ENCODE measurements around the gene KRTAP25-1. TPM values are rescaled to one million over a fixed set of nuclear protein-coding genes. Genes with fewer than 3 reads are reported as not detected.

Gene KRTAP25-1, protein sequence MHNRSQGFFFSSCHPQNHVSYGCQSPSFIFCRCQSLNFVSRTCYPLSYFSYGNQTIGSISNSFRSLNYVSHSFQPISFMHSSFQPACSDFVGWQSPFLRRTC
- not detected for polyA plus RNA-seq (2013)

DNA sequence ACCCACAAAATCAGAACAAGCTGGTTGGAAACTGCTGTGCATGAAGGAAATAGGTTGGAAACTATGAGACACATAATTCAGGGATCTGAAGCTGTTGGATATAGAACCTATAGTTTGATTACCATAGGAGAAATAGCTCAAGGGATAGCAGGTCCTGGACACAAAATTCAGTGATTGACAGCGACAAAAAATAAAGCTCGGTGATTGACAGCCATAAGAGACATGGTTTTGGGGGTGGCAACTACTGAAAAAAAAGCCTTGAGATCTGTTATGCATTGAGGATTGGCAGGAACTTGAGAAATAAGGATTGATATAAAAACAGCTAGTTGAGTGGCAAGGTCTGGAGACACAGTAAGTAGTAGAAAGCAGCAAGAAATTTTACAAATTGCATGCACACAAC lies at the start of gene KRTAP25-1:
TSS of gene KRTAP25-1 (minus strand) at position 300 of the 400 bp plus-strand sequence. CDS start at position 276, 24 bp downstream.
- no peaks in the 10 kb centered on the region for H3K4me1 ChIP-seq (ENCODE audit: control extremely low read depth in 1 of 4, control insufficient read depth in 4 of 4, insufficient read depth in 4 of 4, low read length in 3 of 4)
- no peak within 1 kb of the TSS for H3K27ac ChIP-seq (ENCODE audit: insufficient read depth in 1 of 2, low read depth in 1 of 2, low read length in 2 of 2, poor library complexity in 1 of 2, severe bottlenecking in 2 of 2)
- peaks cover 0 to 2% (median 0%) of the 10 kb centered on the region in 5 experiments for H3K27me3 ChIP-seq (replicated peaks in 2 of 5; ENCODE audit: control insufficient read depth in 4 of 5, insufficient read depth in 5 of 5, low read length in 4 of 5)
- no peak within 1 kb of the TSS for H3K4me3 ChIP-seq (ENCODE audit: control insufficient read depth in 1 of 7, extremely low read depth in 1 of 7, insufficient read depth in 4 of 7, low read depth in 2 of 7, low read length in 6 of 7)
- ChIA-PET POLR2A (no interaction called here), CTCF (no interaction called here)
- H3K36me3 ChIP-seq (ENCODE audit: control insufficient read depth in 4 of 4, insufficient read depth in 4 of 4, low read length in 3 of 4) = no peaks in the 10 kb centered on the region
- WGBS (ENCODE audit: insufficient coverage) = 82% methylated on average over 2 of the region's 2 CpGs
- no peaks in the 10 kb centered on the region for H3K9me3 ChIP-seq (ENCODE audit: control extremely low read depth in 1 of 5, control insufficient read depth in 4 of 5, insufficient read depth in 2 of 5, low read depth in 1 of 5, low read length in 4 of 5)
- DNase-seq = no peak

DNA sequence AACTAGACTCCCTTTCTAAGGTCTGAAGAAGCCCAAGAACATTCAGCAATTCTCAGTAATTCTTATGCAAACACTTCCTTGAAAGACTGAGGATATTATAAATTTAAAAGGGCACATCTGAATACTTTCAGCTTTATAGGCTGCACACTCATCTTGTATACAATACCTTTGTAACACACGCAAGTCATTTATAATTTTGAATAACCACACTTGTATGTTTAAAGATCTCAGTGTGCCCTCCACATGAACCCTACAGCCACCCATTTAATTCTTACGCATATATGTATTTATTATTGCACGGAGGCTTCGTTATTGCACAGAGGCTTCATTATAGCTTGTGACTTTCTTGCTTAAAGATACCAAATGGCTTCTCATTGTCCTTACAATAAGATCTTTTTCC lies 49.4 kb upstream of the KRTAP25-1 start:
- ChIA-PET CTCF (interaction anchor here (0.8 to 1.8 kb wide), 3 partner anchors 18 to 746 kb away, joined by 3 to 4 read pairs (median 3); no protein-coding TSS in a partner anchor), POLR2A (no interaction called here)
- H3K27ac ChIP-seq (ENCODE audit: insufficient read depth in 1 of 2, low read depth in 1 of 2, low read length in 2 of 2, poor library complexity in 1 of 2, severe bottlenecking in 2 of 2) = no peak overlapping the region
- WGBS (ENCODE audit: insufficient coverage) = 88% methylated on average over 4 of the region's 4 CpGs
- DNase-seq = no peak
- H3K4me1 ChIP-seq (ENCODE audit: control extremely low read depth in 1 of 4, control insufficient read depth in 4 of 4, insufficient read depth in 4 of 4, low read length in 3 of 4) = no peaks in the 10 kb centered on the region
- H3K27me3 ChIP-seq (replicated peaks in 2 of 5; ENCODE audit: control insufficient read depth in 4 of 5, insufficient read depth in 5 of 5, low read length in 4 of 5) = no peaks in the 10 kb centered on the region
- H3K36me3 ChIP-seq (ENCODE audit: control insufficient read depth in 4 of 4, insufficient read depth in 4 of 4, low read length in 3 of 4) = no peaks in the 10 kb centered on the region
- H3K4me3 ChIP-seq (ENCODE audit: control insufficient read depth in 1 of 7, extremely low read depth in 1 of 7, insufficient read depth in 4 of 7, low read depth in 2 of 7, low read length in 6 of 7) = no peak overlapping the region
- no peaks in the 10 kb centered on the region for H3K9me3 ChIP-seq (ENCODE audit: control extremely low read depth in 1 of 5, control insufficient read depth in 4 of 5, insufficient read depth in 2 of 5, low read depth in 1 of 5, low read length in 4 of 5)

DNA sequence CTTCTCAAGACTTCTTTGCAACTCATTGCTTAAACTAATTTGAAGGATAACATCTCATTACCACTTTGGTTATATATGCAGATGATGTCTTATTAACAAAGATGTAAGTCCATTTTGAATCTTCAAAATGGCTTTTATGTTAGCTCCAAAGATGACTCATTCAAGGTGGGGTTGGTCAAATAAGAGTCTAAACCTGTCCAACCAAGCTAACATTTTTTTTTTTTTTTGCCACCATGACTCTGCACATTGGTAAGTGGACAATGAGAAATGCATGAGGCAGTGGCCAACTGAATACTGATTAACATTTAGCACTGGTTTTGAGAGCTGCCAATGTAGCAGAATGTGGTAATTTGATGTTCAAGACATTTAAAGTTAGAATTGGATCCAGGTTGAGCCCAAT lies 48.5 kb upstream of the KRTAP25-1 start:
- Histone ChIP-seq H3K36me3 (ENCODE audit: control insufficient read depth in 4 of 4, insufficient read depth in 4 of 4, low read length in 3 of 4) (no peaks in the 10 kb centered on the region), H3K4me1 (ENCODE audit: control extremely low read depth in 1 of 4, control insufficient read depth in 4 of 4, insufficient read depth in 4 of 4, low read length in 3 of 4) (no peaks in the 10 kb centered on the region), H3K9me3 (ENCODE audit: control extremely low read depth in 1 of 5, control insufficient read depth in 4 of 5, insufficient read depth in 2 of 5, low read depth in 1 of 5, low read length in 4 of 5) (no peaks in the 10 kb centered on the region), H3K4me3 (ENCODE audit: control insufficient read depth in 1 of 7, extremely low read depth in 1 of 7, insufficient read depth in 4 of 7, low read depth in 2 of 7, low read length in 6 of 7) (no peak overlapping the region), H3K27ac (ENCODE audit: insufficient read depth in 1 of 2, low read depth in 1 of 2, low read length in 2 of 2, poor library complexity in 1 of 2, severe bottlenecking in 2 of 2) (no peak overlapping the region), H3K27me3 (replicated peaks in 2 of 5; ENCODE audit: control insufficient read depth in 4 of 5, insufficient read depth in 5 of 5, low read length in 4 of 5) (no peaks in the 10 kb centered on the region)
- POLR2A ChIA-PET = no interaction called here
- no peak for DNase-seq
- CTCF ChIA-PET = interaction anchor here (1.1 to 1.8 kb wide), 2 partner anchors 20 to 747 kb away, joined by 4 to 5 read pairs; no protein-coding TSS in a partner anchor

DNA sequence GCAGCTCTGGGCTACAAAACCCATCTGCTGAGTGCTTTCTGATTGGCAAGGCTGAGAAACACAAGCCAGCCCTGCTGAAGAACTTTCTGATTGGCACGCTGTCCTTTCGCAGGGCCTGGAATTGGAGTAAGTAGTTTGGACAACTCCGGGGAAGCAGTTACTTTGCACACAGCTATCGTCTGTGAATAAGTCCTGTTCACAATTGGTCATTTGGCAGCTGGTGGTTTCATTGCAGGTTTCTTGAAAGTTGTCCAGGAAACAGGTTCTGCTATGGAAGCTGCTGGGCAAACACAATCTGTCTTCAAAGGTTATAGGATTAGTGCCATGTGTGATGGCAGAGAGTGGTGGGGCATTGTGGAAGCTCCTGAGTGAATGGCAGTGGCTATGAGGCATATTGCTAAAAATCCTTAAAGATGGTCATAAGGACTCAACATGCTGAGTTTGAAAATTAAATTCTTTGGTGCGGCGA lies 48.0 kb upstream of the KRTAP25-1 start, which contains the start of gene KRTAP27-1:
TSS of gene KRTAP27-1 (minus strand) at position 419 of the 469 bp plus-strand sequence. CDS start at position 393, 26 bp downstream.
- no peaks in the 10 kb centered on the region for H3K4me1 ChIP-seq (ENCODE audit: control extremely low read depth in 1 of 4, control insufficient read depth in 4 of 4, insufficient read depth in 4 of 4, low read length in 3 of 4)
- ChIA-PET CTCF (interaction anchor here (1.1 to 1.8 kb wide), 2 partner anchors 20 to 748 kb away, joined by 4 to 5 read pairs; no protein-coding TSS in a partner anchor), POLR2A (no interaction called here)
- 100% methylated on average over 6 of the region's 6 CpGs for WGBS (ENCODE audit: insufficient coverage)
- no peak within 1 kb of the TSS for H3K4me3 ChIP-seq (ENCODE audit: control insufficient read depth in 1 of 7, extremely low read depth in 1 of 7, insufficient read depth in 4 of 7, low read depth in 2 of 7, low read length in 6 of 7)
- H3K27ac ChIP-seq (ENCODE audit: insufficient read depth in 1 of 2, low read depth in 1 of 2, low read length in 2 of 2, poor library complexity in 1 of 2, severe bottlenecking in 2 of 2) = no peak within 1 kb of the TSS
- no peaks in the 10 kb centered on the region for H3K36me3 ChIP-seq (ENCODE audit: control insufficient read depth in 4 of 4, insufficient read depth in 4 of 4, low read length in 3 of 4)
- DNase-seq = no peak
- H3K27me3 ChIP-seq (replicated peaks in 2 of 5; ENCODE audit: control insufficient read depth in 4 of 5, insufficient read depth in 5 of 5, low read length in 4 of 5) = no peaks in the 10 kb centered on the region
- H3K9me3 ChIP-seq (ENCODE audit: control extremely low read depth in 1 of 5, control insufficient read depth in 4 of 5, insufficient read depth in 2 of 5, low read depth in 1 of 5, low read length in 4 of 5) = no peaks in the 10 kb centered on the region

DNA sequence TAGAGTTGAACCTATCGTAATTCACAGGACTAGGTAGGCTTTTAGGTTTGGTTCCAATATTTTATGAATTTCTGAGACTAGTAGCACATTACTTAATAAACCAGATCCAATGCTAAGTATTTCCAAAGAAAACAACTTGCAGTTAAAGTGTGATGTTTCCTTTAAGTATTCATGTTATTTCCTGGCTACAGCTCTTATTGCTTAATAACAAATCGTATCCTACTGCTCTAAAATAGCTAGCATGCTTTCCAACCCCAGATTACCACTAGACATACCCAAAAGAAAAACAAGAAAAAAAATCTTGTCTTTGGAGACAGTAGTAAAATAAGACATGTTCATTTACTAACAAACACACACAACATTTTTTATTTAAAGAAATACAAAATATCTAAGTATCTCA lies 47.3 kb upstream of the KRTAP25-1 start:
- ChIA-PET POLR2A (no interaction called here), CTCF (no interaction called here)
- no peaks in the 10 kb centered on the region for H3K9me3 ChIP-seq (ENCODE audit: control extremely low read depth in 1 of 5, control insufficient read depth in 4 of 5, insufficient read depth in 2 of 5, low read depth in 1 of 5, low read length in 4 of 5)
- no peaks in the 10 kb centered on the region for H3K4me1 ChIP-seq (ENCODE audit: control extremely low read depth in 1 of 4, control insufficient read depth in 4 of 4, insufficient read depth in 4 of 4, low read length in 3 of 4)
- no peak for DNase-seq
- no peak overlapping the region for H3K27ac ChIP-seq (ENCODE audit: insufficient read depth in 1 of 2, low read depth in 1 of 2, low read length in 2 of 2, poor library complexity in 1 of 2, severe bottlenecking in 2 of 2)
- no CpG with 5 or more reads among the region's 2 CpGs for WGBS (ENCODE audit: insufficient coverage)
- no peaks in the 10 kb centered on the region for H3K27me3 ChIP-seq (replicated peaks in 2 of 5; ENCODE audit: control insufficient read depth in 4 of 5, insufficient read depth in 5 of 5, low read length in 4 of 5)
- no peaks in the 10 kb centered on the region for H3K36me3 ChIP-seq (ENCODE audit: control insufficient read depth in 4 of 4, insufficient read depth in 4 of 4, low read length in 3 of 4)
- no peak overlapping the region for H3K4me3 ChIP-seq (ENCODE audit: control insufficient read depth in 1 of 7, extremely low read depth in 1 of 7, insufficient read depth in 4 of 7, low read depth in 2 of 7, low read length in 6 of 7)

DNA sequence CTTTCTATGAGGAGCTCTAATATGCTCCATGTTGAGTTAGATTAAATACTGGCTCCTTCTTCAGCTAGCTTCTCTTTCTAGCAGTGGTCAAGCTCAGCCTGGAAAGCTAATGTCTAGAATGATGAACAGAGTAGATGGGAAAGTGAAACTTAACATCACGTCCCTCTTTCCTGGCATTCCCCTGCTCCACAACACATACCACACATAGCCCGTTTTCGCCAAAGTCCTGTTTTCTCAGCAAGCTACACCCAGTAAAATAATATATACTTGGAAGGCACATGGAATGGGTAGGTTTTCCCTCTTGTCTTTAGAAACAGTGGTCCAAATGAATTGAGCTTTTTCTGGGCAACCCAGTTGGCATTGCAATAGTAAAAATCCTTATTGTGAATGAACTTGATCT lies 44.4 kb upstream of the KRTAP25-1 start:
- WGBS (ENCODE audit: insufficient coverage) = no CpG with 5 or more reads among the region's 3 CpGs
- POLR2A ChIA-PET = interaction anchor here (0.6 kb wide), 1 partner anchor 153 kb away, joined by 3 read pairs; no protein-coding TSS in a partner anchor

DNA sequence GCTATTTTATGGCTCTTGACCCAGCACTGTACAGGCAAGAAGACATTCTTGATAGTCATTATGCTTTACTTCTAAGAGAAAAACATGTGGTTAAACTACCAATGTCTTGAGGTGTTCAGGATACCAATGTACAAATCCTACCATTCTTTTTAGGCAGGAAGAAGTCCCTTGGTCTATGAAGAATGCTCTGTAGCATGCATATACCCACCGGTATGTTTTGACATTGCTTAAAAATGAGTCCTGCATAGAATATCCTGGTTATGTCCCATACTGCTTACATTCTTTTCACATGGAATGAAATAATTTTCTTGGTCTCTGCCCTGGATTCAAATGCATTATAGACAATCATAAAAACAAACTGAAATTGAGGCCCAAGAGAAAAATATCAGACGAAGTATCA lies 43.4 kb upstream of the KRTAP25-1 start:
- WGBS (ENCODE audit: insufficient coverage) = 100% methylated on average over 2 of the region's 2 CpGs
- ChIA-PET CTCF (no interaction called here), POLR2A (no interaction called here)
- H3K27ac ChIP-seq (ENCODE audit: insufficient read depth in 1 of 2, low read depth in 1 of 2, low read length in 2 of 2, poor library complexity in 1 of 2, severe bottlenecking in 2 of 2) = no peak overlapping the region
- H3K4me1 ChIP-seq (ENCODE audit: control extremely low read depth in 1 of 4, control insufficient read depth in 4 of 4, insufficient read depth in 4 of 4, low read length in 3 of 4) = no peaks in the 10 kb centered on the region
- H3K4me3 ChIP-seq (ENCODE audit: control insufficient read depth in 1 of 7, extremely low read depth in 1 of 7, insufficient read depth in 4 of 7, low read depth in 2 of 7, low read length in 6 of 7) = no peak overlapping the region
- H3K9me3 ChIP-seq (ENCODE audit: control extremely low read depth in 1 of 5, control insufficient read depth in 4 of 5, insufficient read depth in 2 of 5, low read depth in 1 of 5, low read length in 4 of 5) = no peaks in the 10 kb centered on the region
- no peak for DNase-seq
- no peaks in the 10 kb centered on the region for H3K36me3 ChIP-seq (ENCODE audit: control insufficient read depth in 4 of 4, insufficient read depth in 4 of 4, low read length in 3 of 4)
- H3K27me3 ChIP-seq (replicated peaks in 2 of 5; ENCODE audit: control insufficient read depth in 4 of 5, insufficient read depth in 5 of 5, low read length in 4 of 5) = no peaks in the 10 kb centered on the region

More for the DNA sequence above, 44.4 kb upstream of the KRTAP25-1 start:
- Histone ChIP-seq H3K27me3 (replicated peaks in 2 of 5; ENCODE audit: control insufficient read depth in 4 of 5, insufficient read depth in 5 of 5, low read length in 4 of 5) (no peaks in the 10 kb centered on the region), H3K4me1 (ENCODE audit: control extremely low read depth in 1 of 4, control insufficient read depth in 4 of 4, insufficient read depth in 4 of 4, low read length in 3 of 4) (no peaks in the 10 kb centered on the region), H3K4me3 (ENCODE audit: control insufficient read depth in 1 of 7, extremely low read depth in 1 of 7, insufficient read depth in 4 of 7, low read depth in 2 of 7, low read length in 6 of 7) (no peak overlapping the region), H3K36me3 (ENCODE audit: control insufficient read depth in 4 of 4, insufficient read depth in 4 of 4, low read length in 3 of 4) (no peaks in the 10 kb centered on the region), H3K9me3 (ENCODE audit: control extremely low read depth in 1 of 5, control insufficient read depth in 4 of 5, insufficient read depth in 2 of 5, low read depth in 1 of 5, low read length in 4 of 5) (no peaks in the 10 kb centered on the region), H3K27ac (ENCODE audit: insufficient read depth in 1 of 2, low read depth in 1 of 2, low read length in 2 of 2, poor library complexity in 1 of 2, severe bottlenecking in 2 of 2) (no peak overlapping the region)
- CTCF ChIA-PET = no interaction called here
- no peak for DNase-seq
